ENCODE results near the gene PSMD9. TPM values are rescaled to one million over a fixed set of nuclear protein-coding genes. Genes with fewer than 3 reads are reported as not detected.
A peak's percentile ranks its signal among the peaks of the same experiment; 100 is the strongest.
"Not testable (repeated sequence)": the region's sequence is repeated elsewhere in the genome, so short reads cannot be mapped to it uniquely, and the experiment has no call there.

Gene PSMD9
- total RNA-seq, 1 donor from 2014 or later: 34.0 TPM

DNA sequence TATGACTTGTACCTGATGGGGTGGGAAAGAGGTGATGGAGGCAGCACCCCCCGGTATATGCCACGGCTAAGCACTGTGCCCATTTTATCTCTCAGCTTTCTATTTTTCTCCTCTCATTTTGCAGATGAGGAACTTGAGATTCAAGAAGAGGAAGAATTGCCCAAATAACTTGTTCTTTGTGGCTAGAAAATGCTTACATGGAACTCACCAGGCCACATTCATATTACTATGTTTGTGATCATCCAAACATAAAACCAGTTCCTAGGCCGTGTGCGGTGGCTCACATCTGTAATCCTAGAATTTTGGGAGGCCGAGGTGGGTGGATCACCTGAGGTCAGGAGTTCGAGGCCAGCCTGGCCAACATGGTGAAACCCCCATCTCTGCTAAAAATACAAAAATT lies 14.5 kb upstream of the PSMD9 start:
- Mint-ChIP-seq H3K9me3 (ENCODE audit: unreplicated experiment) (no peaks in the 10 kb centered on the region), H3K27me3 (ENCODE audit: unreplicated experiment) (peaks cover 2% of the 10 kb centered on the region), H3K36me3 (ENCODE audit: low read depth, unreplicated experiment) (no peaks in the 10 kb centered on the region), H3K4me1 (ENCODE audit: unreplicated experiment) (no peaks in the 10 kb centered on the region), H3K4me3 (ENCODE audit: unreplicated experiment) (no peak overlapping the region), H3K27ac (ENCODE audit: unreplicated experiment) (no peak overlapping the region)
- TF ChIP-seq, protein P1, sequence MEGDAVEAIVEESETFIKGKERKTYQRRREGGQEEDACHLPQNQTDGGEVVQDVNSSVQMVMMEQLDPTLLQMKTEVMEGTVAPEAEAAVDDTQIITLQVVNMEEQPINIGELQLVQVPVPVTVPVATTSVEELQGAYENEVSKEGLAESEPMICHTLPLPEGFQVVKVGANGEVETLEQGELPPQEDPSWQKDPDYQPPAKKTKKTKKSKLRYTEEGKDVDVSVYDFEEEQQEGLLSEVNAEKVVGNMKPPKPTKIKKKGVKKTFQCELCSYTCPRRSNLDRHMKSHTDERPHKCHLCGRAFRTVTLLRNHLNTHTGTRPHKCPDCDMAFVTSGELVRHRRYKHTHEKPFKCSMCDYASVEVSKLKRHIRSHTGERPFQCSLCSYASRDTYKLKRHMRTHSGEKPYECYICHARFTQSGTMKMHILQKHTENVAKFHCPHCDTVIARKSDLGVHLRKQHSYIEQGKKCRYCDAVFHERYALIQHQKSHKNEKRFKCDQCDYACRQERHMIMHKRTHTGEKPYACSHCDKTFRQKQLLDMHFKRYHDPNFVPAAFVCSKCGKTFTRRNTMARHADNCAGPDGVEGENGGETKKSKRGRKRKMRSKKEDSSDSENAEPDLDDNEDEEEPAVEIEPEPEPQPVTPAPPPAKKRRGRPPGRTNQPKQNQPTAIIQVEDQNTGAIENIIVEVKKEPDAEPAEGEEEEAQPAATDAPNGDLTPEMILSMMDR (IDR thresholded peaks at IDR 0.05; ENCODE audit: unreplicated experiment): no peak
- no peak for DNase-seq (ENCODE audit: low spot score)

DNA sequence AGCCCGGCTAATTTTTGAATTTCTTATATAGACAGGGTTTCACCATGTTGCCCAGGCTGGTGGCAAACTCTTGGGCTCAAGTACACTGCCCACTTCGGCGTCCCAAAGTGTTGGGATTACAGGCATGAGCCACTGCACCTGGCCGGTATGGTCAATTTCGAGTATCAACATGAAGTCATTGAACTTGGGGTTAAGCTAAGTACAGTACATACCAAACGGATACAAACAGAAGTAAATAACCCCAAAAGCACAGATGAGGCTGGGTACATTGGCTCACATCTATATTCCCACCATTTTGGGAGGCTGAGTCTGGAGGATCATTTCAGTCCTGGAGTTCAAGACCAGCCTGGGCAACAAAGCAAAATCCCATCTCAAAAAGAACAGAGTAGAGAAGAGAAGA lies 13.0 kb upstream of the PSMD9 start:
- Mint-ChIP-seq H3K4me1 (ENCODE audit: unreplicated experiment) (no peaks in the 10 kb centered on the region), H3K27ac (ENCODE audit: unreplicated experiment) (no peak overlapping the region), H3K9me3 (ENCODE audit: unreplicated experiment) (no peaks in the 10 kb centered on the region), H3K4me3 (ENCODE audit: unreplicated experiment) (no peak overlapping the region), H3K36me3 (ENCODE audit: low read depth, unreplicated experiment) (no peaks in the 10 kb centered on the region), H3K27me3 (ENCODE audit: unreplicated experiment) (peaks cover 2% of the 10 kb centered on the region)
- TF ChIP-seq, protein P1 (IDR thresholded peaks at IDR 0.05; ENCODE audit: unreplicated experiment): no peak
- DNase-seq (ENCODE audit: low spot score): no peak

DNA sequence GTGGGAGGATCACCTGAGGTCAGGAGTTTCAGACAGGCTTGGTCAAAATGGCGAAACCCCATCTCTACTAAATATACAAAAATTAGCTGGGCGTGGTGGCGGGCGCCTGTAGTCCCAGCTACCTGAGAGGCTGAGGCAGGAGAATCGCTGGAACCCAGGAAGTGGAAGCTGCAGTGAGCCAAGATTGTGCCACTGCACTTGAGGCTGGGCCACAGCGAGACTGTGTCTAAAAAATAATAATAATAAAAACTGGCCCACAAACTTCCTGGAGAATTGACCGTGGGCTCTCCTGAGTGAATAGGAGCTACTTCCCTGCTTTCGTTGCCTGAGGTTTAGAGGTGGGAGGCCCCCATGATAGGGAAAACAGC lies 12.5 kb upstream of the PSMD9 start:
- H3K4me1 Mint-ChIP-seq (ENCODE audit: unreplicated experiment); H3K27ac Mint-ChIP-seq (ENCODE audit: unreplicated experiment); H3K36me3 Mint-ChIP-seq (ENCODE audit: low read depth, unreplicated experiment); DNase-seq (ENCODE audit: low spot score); H3K4me3 Mint-ChIP-seq (ENCODE audit: unreplicated experiment); H3K27me3 Mint-ChIP-seq (ENCODE audit: unreplicated experiment); H3K9me3 Mint-ChIP-seq (ENCODE audit: unreplicated experiment): not testable (repeated sequence)

DNA sequence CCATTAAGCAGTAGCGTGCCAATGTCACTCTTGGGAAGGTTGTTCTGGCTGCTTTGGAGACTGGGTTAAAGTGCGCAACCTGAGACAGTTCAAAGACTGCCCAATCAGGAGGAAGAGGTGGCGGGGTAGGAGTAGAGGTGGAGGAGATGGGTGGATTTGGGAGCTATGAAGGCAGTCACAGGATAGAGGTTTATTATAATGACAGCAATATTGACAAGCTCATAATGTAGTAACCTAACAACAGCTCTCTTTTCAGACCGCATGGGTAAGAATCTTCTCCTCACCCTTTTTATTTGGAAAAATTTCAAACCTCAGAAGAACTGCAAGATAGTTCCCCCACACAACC lies 5.3 kb upstream of the PSMD9 start:
- no peaks in the 10 kb centered on the region for H3K36me3 Mint-ChIP-seq (ENCODE audit: low read depth, unreplicated experiment)
- TF ChIP-seq, protein P1 (IDR thresholded peaks at IDR 0.05; ENCODE audit: unreplicated experiment): no peak
- no peak for DNase-seq (ENCODE audit: low spot score)
- peaks cover 8% of the 10 kb centered on the region for H3K4me1 Mint-ChIP-seq (ENCODE audit: unreplicated experiment)
- no peak overlapping the region for H3K27ac Mint-ChIP-seq (ENCODE audit: unreplicated experiment)
- no peak overlapping the region for H3K4me3 Mint-ChIP-seq (ENCODE audit: unreplicated experiment)
- H3K27me3 Mint-ChIP-seq (ENCODE audit: unreplicated experiment): peaks cover 6% of the 10 kb centered on the region
- H3K9me3 Mint-ChIP-seq (ENCODE audit: unreplicated experiment): no peaks in the 10 kb centered on the region

DNA sequence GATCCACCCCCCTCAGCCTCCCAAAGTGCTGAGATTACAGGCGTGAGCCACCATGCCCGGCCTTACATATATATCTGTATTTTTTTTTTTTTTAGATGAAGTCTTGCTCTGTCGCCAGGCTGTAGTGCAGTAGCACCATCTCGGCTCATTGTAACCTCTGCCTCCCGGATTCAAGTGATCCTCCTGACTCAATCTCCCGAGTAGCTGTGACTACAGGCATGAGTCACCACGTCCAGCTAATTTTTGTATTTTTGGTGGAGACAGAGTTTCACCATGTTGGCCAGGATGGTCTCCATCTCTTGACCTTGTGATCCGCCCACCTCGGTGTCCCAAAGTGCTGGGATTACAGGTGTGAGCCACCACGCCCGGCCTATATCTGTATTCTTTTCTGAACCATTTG lies 3.5 kb upstream of the PSMD9 start:
- not testable (repeated sequence) for H3K9me3 Mint-ChIP-seq (ENCODE audit: unreplicated experiment); H3K27ac Mint-ChIP-seq (ENCODE audit: unreplicated experiment); DNase-seq (ENCODE audit: low spot score); H3K27me3 Mint-ChIP-seq (ENCODE audit: unreplicated experiment); H3K4me3 Mint-ChIP-seq (ENCODE audit: unreplicated experiment); H3K36me3 Mint-ChIP-seq (ENCODE audit: low read depth, unreplicated experiment)
- peaks cover 15% of the 10 kb centered on the region for H3K4me1 Mint-ChIP-seq (ENCODE audit: unreplicated experiment)

DNA sequence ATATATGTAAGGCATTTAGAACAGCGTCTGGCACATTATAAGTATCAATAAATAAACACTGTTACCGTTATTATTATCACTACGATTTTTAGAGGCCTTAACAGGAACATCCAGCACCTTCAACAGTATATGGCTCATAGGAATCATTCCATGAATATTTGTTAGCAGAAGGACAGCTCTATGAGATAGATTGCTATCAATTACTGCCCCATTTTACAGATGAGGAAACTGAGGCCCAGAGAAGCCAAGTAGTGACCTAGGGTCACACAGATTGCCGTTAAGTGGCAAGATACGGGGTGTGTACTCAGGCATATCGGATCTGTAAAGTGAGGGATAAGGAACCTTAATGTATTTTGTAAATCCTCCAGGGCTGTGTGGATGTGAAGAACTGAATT lies 510 bp upstream of the PSMD9 start:
- no peaks in the 10 kb centered on the region for H3K27me3 Mint-ChIP-seq (ENCODE audit: unreplicated experiment)
- DNase-seq (ENCODE audit: low spot score): no peak
- H3K4me3 Mint-ChIP-seq (ENCODE audit: unreplicated experiment): peak overlapping the region; percentile 98
- peaks cover 9% of the 10 kb centered on the region for H3K4me1 Mint-ChIP-seq (ENCODE audit: unreplicated experiment)
- H3K9me3 Mint-ChIP-seq (ENCODE audit: unreplicated experiment): no peaks in the 10 kb centered on the region
- peak overlapping the region; percentile 72 for H3K27ac Mint-ChIP-seq (ENCODE audit: unreplicated experiment)
- TF ChIP-seq, protein P1 (IDR thresholded peaks at IDR 0.05; ENCODE audit: unreplicated experiment): no peak
- no peaks in the 10 kb centered on the region for H3K36me3 Mint-ChIP-seq (ENCODE audit: low read depth, unreplicated experiment)

All from endothelial cell (in vitro differentiated cells).